TTC549 (cell line): ENCODE measurements around the gene BSND.
"Not testable (repeated sequence)": the region's sequence is repeated elsewhere in the genome, so short reads cannot be mapped to it uniquely, and the experiment has no call there.

Source experiments
- FAIRE-seq: peaks from 2 replicates; lab custom pipeline; 2012; peaks lifted over from hg19 to GRCh38; lab: Jason Lieb, UNC

BSND gene

GRCh38 chr1:54998677-54999076 lies at the start of gene BSND:
BSND (plus strand) TSS chr1:54998933; CDS start chr1:54999187, 254 bp downstream.
- FAIRE-seq = no peak

GRCh38 chr1:54949053-54949452 lies 49.7 kb upstream of the BSND start:
- no peak for FAIRE-seq

- no peak for FAIRE-seq
Observed at GRCh38 chr1:54950006-54950368, 48.7 kb upstream of the BSND start.

- FAIRE-seq = peak; percentile 77
Observed at GRCh38 chr1:54950369-54951163, 48.2 kb upstream of the BSND start.

- FAIRE-seq = no peak
Observed at GRCh38 chr1:54951810-54952226, 46.9 kb upstream of the BSND start.

- FAIRE-seq = no peak
Observed at GRCh38 chr1:54952950-54953718, 45.6 kb upstream of the BSND start.

- no peak for FAIRE-seq
Observed at GRCh38 chr1:54953846-54954245, 44.9 kb upstream of the BSND start.

GRCh38 chr1:54955359-54955758 lies 43.4 kb upstream of the BSND start:
- no peak for FAIRE-seq

GRCh38 chr1:54956726-54957125 lies 42.0 kb upstream of the BSND start:
- FAIRE-seq = no peak

- no peak for FAIRE-seq
Observed at GRCh38 chr1:54959241-54959640, 39.5 kb upstream of the BSND start.

GRCh38 chr1:54962612-54963395 lies 35.9 kb upstream of the BSND start:
- FAIRE-seq = no peak

- not testable (repeated sequence) for FAIRE-seq
Observed at GRCh38 chr1:54963829-54964228, 34.9 kb upstream of the BSND start.

GRCh38 chr1:54965624-54966340 lies 33.0 kb upstream of the BSND start:
- FAIRE-seq = no peak

- no peak for FAIRE-seq
Observed at GRCh38 chr1:54967372-54967771, 31.4 kb upstream of the BSND start.

- FAIRE-seq = no peak
Observed at GRCh38 chr1:54968551-54968950, 30.2 kb upstream of the BSND start.

GRCh38 chr1:54969879-54970278 lies 28.9 kb upstream of the BSND start:
- FAIRE-seq = no peak

GRCh38 chr1:54970901-54971300 lies 27.8 kb upstream of the BSND start:
- FAIRE-seq = no peak

- FAIRE-seq = no peak
Observed at GRCh38 chr1:54971317-54971791, 27.4 kb upstream of the BSND start.

- no peak for FAIRE-seq
Observed at GRCh38 chr1:54972436-54972835, 26.3 kb upstream of the BSND start.

GRCh38 chr1:54973205-54973921 lies 25.4 kb upstream of the BSND start:
- FAIRE-seq = no peak

- FAIRE-seq = no peak
Observed at GRCh38 chr1:54975356-54976108, 23.2 kb upstream of the BSND start.
